Left forelimb (tissue), 1 donor: Measurements from ENCODE around the gene MTG2.

Experiments used
- DNase-seq: peaks from one replicate; pipeline ENCODE4 v3.0.0-alpha.2; 2018; ENCODE audit warnings: low spot score

MTG2 gene

DNA sequence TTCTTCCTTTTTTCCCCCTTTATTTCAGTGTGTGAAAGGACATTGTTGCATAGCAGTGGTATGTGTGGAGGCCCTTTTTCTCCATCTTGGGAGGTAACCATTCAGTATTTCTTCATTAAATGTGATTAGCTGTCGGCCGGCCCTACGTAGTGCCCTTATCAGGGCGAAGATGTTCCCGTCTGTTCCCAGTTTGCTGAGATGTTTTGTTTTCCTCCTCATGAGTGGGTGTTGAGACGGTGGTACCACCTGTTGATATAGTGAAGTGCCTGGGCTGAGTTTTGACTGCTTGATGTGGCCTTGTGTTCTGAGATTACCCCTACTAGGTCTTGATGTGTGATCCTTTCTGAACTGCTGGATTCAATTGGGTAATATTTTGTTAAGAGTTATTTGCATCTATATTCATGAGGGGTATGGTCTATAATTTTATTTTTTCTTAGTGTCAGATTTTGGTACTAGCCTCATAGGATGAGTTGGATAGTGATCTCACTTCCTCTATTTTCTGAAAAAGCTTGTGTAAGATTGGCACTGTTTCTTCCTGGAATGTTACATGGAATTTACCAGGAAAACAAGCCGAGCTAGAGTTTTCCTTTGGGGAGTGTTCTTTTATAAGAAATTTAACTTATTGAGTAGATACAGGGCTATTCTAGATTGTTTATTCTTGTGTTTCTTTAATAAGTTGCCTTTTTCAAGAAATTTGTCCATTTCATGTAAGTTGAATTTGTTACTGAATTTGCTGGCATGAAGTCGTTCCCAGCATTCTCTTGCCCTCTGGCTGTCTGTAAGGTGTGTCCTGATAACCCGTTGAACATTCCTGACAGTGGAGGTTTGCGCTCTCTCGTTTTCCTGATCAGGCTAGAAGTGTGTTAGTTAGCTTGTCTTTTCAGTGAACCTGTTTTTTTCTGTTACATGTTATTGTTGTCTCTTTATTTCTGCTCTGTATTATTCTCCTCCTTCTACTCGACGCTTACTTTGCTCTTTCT, 4.3 kb downstream of the MTG2 start:
- DNase-seq, result no peak

DNA sequence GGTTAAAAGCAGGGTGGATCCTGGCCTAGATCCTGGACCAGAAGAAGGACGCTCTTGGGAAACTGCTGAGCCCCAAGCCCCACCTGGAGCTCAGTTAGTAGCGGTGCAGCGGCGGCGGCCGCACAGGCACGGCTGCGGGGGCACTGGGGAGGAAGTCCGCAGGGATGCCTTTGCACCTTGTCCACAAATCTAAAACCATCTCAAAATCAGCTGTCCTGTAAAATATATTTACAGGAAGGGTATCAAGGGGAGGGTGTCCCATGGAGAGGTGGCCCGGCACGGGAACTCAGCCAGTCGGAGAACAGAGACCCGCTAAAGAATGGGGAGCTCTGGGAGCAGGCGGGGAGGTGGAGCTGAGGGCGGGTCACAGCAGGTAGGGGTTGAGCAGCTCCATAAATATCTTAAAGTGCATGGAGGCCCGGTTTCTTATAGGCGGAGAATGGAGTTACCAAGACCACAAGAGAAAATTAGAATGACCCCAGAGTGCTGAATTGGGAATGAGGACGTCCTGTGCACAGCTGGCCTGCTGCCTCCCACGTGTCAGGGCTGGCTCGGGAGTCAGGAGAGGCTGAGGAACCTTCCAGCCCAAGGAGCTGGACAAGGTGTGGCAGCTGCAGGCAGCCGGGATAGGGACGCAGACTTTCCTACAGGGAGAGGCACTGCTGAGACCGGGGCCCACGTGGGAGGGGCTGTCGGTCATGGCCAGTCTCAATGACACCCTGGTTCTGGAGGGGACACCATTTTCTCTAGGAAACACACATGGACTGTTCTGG, 8.0 kb downstream of the MTG2 start:
- DNase-seq, result no peak

DNA sequence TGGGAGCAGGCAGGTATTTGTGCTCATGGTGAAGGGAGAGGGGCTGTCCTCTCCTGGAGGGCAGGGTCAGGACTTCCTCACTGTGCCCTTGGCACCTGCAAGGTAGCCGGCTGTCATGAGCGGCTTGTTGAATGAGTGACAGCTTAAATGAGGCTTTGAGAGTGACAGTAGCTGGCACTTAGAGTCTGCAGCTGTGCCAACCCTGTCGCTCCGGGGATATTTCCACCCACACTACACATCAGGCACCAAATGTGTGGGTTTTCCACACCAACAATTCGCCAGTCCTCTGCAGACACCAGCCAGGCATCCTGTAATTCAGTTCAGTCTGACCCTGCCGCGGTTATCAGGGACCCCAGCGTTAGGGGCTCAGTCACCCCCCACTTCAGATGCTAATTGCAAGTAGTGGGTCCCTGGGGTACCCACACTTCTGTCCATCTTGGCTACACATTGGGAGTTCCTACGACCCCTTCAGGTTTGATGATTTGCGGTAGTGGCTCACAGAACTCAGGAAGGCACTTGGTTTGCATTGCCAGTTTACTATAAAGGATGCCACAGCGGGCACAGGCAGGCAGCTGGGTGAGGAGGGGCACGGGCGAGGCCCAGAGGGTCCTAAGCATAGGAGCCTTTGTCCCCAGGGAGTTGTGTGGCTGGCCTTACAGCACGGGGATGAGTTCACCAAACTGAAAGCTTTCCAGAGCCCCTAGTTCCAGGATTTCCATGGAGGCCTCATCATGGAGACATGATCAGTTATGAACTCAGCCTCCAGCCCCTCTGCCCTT, 9.1 kb downstream of the MTG2 start:
- DNase-seq, result no peak

DNA sequence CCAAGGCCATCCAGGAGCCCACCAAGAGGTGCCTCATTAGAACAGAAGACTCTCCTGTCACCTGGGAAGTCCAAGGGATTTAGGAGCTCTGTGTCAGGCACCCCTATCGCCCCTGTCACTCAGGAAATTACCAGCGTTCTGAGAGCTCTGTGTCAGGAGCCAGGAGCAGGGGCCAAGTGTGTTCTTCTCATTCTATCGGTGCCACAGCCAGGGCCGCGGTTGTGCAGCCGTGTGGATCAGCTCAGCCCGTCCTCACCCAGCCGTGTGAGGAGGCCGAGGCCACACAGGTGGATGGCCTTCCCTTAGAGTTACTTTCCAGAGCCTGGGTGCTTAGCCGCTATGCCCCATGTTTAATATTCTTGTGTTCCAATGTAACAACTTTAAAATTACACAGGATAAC, 9.8 kb downstream of the MTG2 start:
- DNase-seq, result no peak

DNA sequence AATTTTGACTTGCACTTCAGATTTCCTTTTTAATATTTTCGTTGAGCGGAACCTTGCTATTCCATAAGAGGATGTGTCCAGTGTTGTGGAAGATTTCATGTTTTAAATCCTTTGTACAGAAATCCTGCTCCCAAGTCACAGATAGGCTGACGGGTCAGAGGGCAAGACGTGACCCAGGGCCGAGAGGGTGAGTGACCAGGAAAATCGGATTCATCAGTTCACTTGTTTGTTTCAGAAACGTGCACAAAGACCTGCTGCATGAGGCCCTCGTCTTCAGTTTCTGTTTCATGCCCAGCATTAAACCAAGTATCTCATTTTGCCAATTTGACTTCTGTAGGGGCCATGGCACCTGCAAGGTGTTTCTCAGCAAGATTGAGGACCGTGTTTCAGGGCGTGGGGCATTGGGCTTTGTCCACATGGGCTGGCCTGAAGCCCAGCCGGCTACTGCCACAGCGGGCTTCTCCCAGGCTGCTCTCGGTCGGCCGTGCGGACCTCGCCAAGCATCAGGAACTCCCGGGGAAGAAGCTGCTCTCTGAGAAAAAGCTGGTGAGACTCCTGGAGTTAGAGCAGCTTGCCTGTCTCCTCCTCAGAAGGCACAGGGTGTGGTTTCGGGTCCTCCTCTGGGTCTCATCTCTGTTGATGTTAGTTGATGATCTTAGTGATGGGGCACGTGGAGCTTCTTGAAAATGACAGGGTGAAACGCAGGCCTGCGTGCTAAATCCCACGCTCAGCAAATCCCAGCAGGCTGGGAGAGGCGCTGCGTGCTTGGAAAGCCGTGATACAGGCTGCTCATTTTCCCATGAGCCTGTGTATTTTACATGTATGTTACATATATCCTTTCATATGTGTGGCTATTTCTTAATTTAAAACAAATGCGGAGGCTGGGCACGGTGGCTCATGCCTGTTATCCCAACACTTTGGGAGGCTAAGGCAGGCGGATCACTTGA, 10.5 kb downstream of the MTG2 start:
- DNase-seq, result no peak

DNA sequence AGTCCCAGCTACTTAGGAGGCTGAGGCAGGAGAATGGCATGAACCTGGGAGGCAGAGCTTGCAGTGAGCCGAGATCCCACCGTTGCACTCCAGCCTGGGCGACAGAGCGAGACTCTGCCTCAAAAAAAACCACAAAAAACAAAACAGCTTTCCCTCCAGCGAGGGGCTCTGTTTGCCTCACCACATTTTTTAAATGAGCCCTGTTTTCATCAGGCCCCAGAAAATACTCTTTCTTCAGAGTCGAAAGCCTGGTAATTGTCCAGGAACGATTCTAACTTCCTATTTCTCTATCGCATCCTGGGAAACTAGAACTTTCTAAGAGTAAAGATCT, 12.2 kb downstream of the MTG2 start:
- no peak for DNase-seq

DNA sequence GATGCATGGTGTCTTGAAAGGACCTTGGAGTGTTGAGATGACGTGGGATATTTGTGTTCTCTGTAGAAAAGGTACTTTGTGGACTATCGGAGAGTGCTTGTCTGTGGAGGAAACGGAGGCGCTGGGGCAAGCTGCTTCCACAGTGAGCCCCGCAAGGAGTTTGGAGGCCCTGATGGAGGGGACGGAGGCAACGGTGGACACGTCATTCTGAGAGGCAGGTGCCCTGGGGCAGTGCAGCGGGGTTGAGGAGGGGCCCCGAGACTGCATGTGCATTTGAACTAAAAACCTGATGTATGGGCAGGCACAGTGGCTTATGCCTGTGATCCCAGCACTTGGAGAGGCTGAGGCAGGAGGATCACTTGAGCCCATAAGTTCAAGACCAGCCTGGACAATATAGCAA, 12.9 kb downstream of the MTG2 start:
- DNase-seq, result no peak

DNA sequence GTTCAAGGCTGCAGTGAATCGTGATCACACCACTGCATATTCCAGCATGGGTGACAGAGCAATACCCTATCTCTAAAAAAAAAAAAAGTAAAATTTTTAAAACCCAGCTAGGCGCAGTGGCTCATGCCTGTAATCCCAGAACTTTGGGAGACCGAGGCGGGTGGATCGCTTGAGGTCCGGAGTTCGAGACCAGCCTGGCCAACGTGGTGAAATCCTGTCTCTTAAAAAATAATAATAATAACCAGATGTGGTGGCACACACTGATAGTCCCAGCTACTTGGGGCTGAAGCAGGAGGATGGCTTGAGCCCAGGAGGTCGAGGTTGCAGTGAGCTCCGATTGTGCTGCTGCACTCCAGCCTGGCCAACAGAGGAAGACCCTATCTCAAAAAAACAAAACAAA, 13.5 kb downstream of the MTG2 start:
- no peak for DNase-seq

DNA sequence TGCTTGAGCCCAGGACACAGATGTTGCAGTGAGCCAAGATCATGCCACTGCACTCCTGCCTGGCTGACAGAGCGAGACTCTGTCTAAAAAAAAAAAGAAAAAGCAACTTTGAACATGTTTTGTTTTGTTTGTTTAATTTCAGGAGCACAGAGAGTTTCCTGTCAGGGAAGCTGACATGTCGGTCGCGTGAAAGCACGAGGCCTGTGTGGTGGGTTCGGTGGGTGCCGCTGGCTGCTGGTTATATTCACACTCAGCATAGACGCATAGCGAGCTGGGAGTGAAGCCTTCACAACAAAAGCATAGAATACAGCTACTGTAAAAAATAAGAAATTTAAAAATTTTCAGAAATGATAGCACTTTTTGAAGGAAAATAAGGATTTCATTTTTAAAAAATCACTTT, 14.5 kb downstream of the MTG2 start:
- DNase-seq, result no peak

DNA sequence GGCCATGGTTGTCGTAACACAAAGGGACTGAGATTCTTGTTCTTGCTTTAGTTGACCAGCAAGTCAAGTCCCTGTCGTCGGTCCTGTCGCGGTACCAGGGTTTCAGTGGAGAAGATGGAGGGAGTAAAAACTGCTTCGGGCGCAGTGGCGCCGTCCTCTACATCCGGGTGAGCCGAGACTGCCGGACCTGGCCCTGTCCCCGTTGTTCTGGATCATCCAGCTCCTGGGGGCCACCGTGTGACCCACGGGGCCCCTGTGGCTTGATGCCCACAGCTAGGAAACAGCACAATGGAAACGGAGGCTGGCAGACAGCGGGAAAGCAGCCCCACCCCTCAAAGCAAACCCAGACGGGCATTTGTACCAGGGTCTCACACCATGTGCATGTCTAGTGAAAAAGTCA, 15.0 kb downstream of the MTG2 start:
- no peak for DNase-seq

DNA sequence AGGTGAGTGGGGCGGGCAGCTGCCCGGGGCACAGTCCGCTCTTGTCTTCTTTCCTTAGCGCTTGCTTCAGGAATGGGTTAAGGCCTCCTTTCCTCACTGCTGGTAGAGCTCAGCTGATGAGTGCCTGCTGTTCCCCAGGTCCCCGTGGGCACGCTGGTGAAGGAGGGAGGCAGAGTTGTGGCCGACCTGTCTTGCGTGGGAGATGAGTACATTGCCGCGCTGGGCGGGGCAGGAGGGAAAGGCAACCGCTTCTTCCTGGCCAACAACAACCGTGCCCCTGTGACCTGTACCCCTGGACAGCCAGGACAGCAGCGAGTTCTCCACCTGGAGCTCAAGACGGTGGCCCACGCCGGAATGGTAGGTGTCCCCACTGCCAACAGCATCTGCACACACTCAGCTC, 15.7 kb downstream of the MTG2 start:
- DNase-seq, result no peak

DNA sequence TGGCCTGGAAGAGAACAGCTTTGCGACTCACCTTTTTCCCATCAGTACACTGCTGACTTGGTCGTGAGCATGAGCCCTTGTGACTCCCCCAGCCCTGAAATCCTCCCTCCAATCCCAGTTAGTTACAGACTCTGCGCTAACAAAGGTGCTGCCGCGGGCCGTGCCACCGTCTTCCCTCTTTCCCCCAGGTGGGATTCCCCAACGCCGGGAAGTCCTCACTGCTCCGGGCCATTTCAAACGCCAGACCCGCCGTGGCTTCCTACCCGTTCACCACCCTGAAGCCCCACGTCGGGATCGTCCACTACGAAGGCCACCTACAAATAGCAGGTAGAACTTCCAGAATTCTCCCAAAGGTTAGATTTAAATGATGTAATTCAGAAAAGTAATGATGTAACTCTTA, 16.1 kb downstream of the MTG2 start:
- DNase-seq, result no peak

DNA sequence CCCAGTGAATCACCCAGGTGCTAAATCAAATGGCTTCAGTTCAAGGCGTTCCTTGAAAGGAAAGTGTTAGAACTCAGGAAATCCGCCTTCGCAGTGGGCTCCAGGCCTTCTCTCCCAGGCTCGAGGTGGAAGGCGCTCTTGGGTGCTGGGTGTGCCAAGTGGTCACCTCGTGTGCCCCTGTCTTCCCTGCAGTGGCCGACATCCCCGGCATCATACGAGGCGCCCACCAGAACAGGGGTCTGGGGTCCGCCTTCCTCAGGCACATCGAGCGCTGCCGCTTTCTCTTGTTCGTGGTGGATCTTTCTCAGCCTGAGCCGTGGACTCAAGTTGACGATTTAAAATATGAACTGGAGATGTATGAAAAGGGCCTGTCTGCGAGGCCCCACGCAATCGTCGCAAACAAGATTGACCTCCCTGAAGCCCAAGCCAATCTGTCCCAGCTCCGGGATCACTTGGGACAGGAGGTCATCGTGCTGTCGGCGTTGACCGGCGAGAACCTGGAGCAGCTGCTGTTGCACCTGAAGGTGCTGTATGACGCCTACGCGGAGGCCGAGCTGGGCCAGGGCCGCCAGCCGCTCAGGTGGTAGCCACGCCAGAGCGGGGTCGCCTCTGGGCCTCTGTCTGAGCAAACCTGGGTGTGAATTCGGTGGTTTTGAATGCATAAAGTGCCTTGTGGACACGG, 17.8 kb downstream of the MTG2 start:
- no peak for DNase-seq

DNA sequence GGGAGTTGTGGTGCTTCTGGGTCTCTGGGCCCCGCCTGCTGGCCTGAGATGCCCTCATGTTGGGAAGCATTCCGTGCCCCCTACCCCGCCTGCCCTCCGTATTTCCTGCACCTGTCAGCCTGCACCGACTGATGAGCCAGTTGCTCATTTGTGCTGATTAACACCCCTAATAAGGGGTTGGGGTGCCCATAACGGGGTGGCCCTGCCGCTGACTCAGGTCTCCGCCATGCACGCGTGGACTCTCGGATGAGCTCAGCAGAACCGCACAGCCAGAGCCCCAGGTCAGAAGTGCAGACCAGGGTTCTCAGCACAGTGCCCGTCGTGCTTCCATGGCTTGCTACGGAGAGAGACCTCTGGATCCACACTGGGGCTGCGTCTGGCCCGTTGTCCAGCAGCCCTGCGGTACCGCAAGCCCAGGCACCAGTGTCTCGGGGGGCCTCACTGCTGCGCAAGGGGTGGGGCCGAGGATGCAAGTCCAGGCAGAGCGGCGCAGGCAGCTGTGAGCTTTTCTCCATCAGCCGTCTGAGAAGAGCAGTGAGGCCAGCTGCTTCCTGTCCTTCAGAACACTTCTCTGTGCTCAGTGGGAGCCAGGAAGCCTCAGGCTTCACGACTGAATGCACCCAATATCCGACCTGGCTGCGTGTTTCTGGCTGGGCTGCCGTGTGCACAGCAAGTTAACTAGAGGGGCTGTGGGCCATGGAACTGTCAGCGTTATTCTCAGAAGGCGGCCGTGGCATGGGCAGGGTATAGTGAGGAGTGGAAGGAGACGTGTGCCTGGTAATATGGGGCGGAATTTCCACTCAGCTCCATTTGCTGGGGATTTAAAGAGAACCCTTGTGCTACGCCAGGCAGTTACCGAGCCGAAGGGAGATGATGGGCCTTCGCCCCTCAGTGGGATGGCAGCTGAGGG, 18.6 kb downstream of the MTG2 start:
- no peak for DNase-seq

DNA sequence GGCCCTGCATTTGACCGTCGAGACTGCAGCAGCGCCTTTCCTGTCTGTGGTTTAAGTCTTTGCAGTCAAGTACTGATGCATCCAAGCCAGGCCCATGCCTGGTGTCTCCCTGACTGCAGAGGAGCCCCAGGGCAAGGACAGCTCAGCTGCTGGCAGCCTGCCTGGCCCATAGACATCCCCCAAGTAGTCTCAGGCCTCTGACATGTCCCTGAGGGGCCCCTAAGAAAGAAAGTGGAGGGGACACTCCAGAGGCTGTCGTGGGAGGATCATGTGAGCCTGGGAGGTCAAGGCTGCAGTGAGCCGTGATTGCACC, 19.2 kb downstream of the MTG2 start:
- no peak for DNase-seq

DNA sequence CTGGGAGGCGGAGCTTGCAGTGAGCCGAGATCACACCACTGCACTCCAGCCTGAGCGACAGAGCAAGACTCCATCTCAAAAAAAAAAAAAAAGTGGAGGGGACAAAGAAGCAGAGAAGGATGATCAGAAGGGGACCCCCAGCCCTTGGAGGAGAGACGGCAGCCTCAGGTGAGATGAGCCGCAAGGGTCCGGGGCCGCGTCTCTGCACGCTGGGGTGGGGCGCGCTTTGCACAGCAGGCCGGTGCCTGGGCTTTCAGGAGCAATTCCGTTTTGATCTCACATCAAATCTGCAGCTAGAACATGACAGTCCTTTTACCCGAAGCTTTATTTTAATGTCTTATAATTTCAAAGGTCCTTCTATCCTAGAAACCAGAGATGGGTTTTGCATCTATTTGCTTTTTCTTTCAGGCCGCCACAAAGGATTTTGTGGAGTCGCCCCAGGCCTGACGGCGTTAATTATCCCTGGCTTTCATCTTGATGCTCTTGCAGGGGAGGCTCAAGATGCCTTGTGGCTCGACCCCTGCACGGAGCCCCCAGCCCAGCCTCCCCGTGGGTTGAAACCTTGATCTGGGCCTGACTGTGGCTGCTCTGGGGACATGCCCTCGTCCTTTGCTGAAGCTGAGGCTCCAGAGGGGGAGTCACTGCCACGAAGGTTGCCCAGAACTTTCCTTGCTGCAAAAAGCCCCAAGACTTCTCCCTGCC, 20.0 kb downstream of the MTG2 start:
- DNase-seq, result no peak

DNA sequence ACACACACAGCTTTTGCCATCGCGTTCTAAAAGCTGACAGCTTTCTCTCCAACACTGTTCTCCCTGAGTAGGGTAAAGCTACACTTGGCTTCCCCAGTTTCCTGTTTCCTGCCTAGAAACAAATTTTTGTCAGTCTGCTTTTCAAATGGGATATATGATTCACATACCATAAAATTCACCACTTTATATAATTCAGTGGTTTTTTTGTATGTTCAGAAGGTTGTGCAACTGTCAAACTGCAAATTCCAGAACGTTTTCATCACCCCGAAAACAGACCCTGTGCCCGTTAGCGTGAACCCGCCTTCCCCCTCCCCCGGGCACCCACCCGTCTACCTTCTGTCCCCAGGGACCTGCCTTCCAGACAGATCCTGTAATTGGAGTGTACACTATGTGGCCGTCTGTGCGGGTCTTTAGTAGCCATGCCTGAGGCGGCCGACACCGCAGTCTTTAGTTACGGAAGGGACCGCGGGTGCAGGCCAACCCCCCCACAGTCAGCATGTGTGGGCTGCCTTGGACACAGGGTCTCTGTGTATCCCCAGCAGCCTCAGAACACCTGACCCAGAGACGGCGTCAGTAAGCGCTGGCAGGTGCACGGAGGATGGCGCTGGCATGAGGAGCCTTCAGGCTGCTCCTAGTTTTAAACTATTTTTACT, 20.7 kb downstream of the MTG2 start:
- DNase-seq, result no peak

DNA sequence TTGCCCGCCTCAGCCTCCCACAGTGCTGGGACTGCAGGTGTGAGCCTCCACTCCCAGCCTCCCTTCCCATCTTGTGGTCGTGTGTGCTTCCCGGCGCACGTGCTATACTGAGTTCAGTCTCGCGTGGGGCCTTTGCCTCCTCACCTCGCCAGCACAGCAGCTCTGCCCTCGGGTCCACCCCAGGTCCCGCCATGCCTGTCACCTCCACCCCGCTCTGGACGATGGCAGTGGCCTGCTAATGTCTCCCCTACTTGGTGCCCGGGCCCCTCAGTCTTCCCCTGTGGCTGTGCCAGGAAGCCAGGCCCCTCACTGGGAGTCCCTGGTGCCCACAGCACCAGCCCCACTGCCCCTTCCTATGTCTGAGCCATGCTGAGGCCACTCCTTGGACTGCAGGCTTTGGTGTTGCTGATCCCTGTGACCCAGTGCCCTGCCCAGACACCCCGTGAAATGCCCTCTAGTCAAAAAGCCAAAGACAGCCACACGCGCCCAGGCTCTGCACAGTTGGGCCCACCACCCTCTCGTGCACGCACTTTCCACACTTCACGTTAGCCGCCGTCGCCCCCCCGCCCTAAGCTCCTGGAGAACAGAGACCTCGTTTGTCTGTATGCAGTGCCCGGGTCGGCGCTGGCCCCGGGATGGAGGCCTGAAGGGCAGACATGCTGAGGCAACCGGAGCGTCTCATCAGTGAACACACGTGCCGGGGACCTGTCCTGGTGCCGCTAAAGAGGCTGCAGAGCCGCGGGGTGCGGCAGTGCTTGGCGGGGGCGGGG, 23.0 kb downstream of the MTG2 start:
- DNase-seq, result no peak
